ENCODE results near the gene PLXDC1. TPM values are rescaled to one million over a fixed set of nuclear protein-coding genes. Genes with fewer than 3 reads are reported as not detected.

Gene PLXDC1
- total and polyA plus RNA-seq, 2 of the 8 experiments (the other 6 are each of a cell fraction or from before 2014, with no cell fraction given) = 4.1 to 14.6 TPM

- ChIA-PET POLR2A (ENCODE audit: partially characterized antibody) (interaction anchor here (0.9 to 5.9 kb wide), 4 partner anchors 9 to 22 kb away, joined by 3 to 51 read pairs (median 8); no protein-coding TSS in a partner anchor), CTCF (ENCODE audit: partially characterized antibody) (interaction anchor here (1.0 to 4.1 kb wide), 11 partner anchors 10 to 272 kb away, joined by 3 to 23 read pairs (median 11); no protein-coding TSS in a partner anchor)
- Histone ChIP-seq H3K23me2 (ENCODE audit: low read depth, low read length) (peaks cover 11% of the 10 kb centered on the region), H2BK12ac (ENCODE audit: low read depth, low read length) (no peak overlapping the region), H3K14ac (ENCODE audit: insufficient read length) (no peak overlapping the region), H3K4me3 (ENCODE audit: extremely low read depth in 1 of 4, insufficient read depth in 2 of 4, low read depth in 3 of 4, low read length in 4 of 4) (peak overlapping the region; percentile 40 to 89 (median 62)), H4K5ac (ENCODE audit: insufficient read length, low read depth, low read length) (no peak overlapping the region), H2BK15ac (ENCODE audit: low read length) (no peak overlapping the region), H3K79me1 (ENCODE audit: low read depth, low read length) (peaks cover 21% of the 10 kb centered on the region), H2BK5ac (ENCODE audit: low read depth, low read length) (peak overlapping the region; percentile 57; the same call in 1 of the 2 replicates), H3K27me3 (replicated peaks in 1 of 4; ENCODE audit: control insufficient read depth in 3 of 4, extremely low read depth in 1 of 4, insufficient read depth in 3 of 4, low read length in 3 of 4) (no peaks in the 10 kb centered on the region), H3K23ac (ENCODE audit: insufficient read length) (no peak overlapping the region), H3K4ac (replicated peaks; ENCODE audit: insufficient read length, low read depth, low read length) (peak overlapping the region; percentile 73), H3K9me3 (ENCODE audit: insufficient read depth in 2 of 2, low read depth in 1 of 2, low read length in 1 of 2) (no peaks in the 10 kb centered on the region), H4K91ac (replicated peaks; ENCODE audit: insufficient read length, low read length) (no peak overlapping the region), H3K79me2 (ENCODE audit: control insufficient read depth in 1 of 2, insufficient read depth in 2 of 2, low read length in 2 of 2) (peaks cover 7 to 48% of the 10 kb centered on the region in 2 experiments), H2BK120ac (replicated peaks; ENCODE audit: low read depth, low read length) (no peak overlapping the region), H3K4me2 (ENCODE audit: insufficient read depth in 1 of 2, low read depth in 2 of 2, low read length in 2 of 2) (peak overlapping the region; percentile 80 to 82), H2AFZ (ENCODE audit: low read length) (no peak overlapping the region), H4K8ac (ENCODE audit: extremely low read depth, insufficient read depth, low read length) (no peak overlapping the region; the same call in 1 of the 2 replicates), H2AK5ac (ENCODE audit: low read depth, low read length) (no peak overlapping the region), H3K56ac (replicated peaks; ENCODE audit: insufficient read length, low read depth, low read length) (no peak overlapping the region), H3K9ac (replicated peaks in 1 of 4; ENCODE audit: extremely low read depth in 1 of 4, low read depth in 3 of 4, low read length in 3 of 4) (no peak overlapping the region), H4K20me1 (replicated peaks in 1 of 2; ENCODE audit: control insufficient read depth in 1 of 2, insufficient read depth in 2 of 2, low read length in 2 of 2) (peaks cover 2 to 25% of the 10 kb centered on the region in 2 experiments), H3K18ac (ENCODE audit: extremely low read depth, low read length) (0 out of 2 replicates have a peak overlapping the region, but pooled peaks have one; percentile 72), H2BK20ac (ENCODE audit: low read length) (0 out of 2 replicates have a peak overlapping the region, but pooled peaks have one; percentile 55), H3K27ac (ENCODE audit: low read depth, low read length) (no peak overlapping the region), H3K36me3 (ENCODE audit: control insufficient read depth in 2 of 4, insufficient read depth in 4 of 4, low read length in 3 of 4) (peaks cover 2 to 22% (median 15%) of the 10 kb centered on the region in 4 experiments; a peak in 7 of 8 replicates), H3K4me1 (replicated peaks in 1 of 4; ENCODE audit: control insufficient read depth in 3 of 4, insufficient read depth in 4 of 4, low read length in 3 of 4) (peaks cover 4 to 31% (median 23%) of the 10 kb centered on the region in 4 experiments)
- FAIRE-seq (no peak), DNase-seq (ENCODE audit: low read depth in 1 of 2, low spot score in 2 of 2) (no peak)
- 23% methylated on average over 6 of the region's 8 CpGs; no CpG with 5 or more reads in 1 of the 2 experiments for WGBS, 2 experiments (ENCODE audit: extremely low coverage in 1 of 2, insufficient coverage in 1 of 2, insufficient read length in 1 of 2, insufficient replicate concordance in 2 of 2, low coverage in 1 of 2, low lambda C conversion rate in 2 of 2, missing lambda C conversion rate in 1 of 2)
- TF ChIP-seq SIX5 (IDR thresholded peaks at IDR 0.05; ENCODE audit: low read depth, low read length) (no peak), CTCF (IDR thresholded peaks at IDR 0.05; ENCODE audit: control extremely low read depth in 1 of 3, insufficient read depth in 1 of 3, low read depth in 1 of 3, low read length in 3 of 3) (no peak), RBBP5 (IDR thresholded peaks at IDR 0.05; ENCODE audit: borderline replicate concordance, low read depth, low read length) (no peak), HDAC6 (IDR thresholded peaks at IDR 0.05; ENCODE audit: low read depth, low read length) (no peak), HDAC2 (IDR thresholded peaks at IDR 0.05; ENCODE audit: borderline replicate concordance in 1 of 2, low read depth in 2 of 2, low read length in 2 of 2) (no peak), GTF2F1 (IDR thresholded peaks at IDR 0.05; ENCODE audit: borderline replicate concordance, low read depth, low read length) (no peak), ATF3 (IDR thresholded peaks at IDR 0.05; ENCODE audit: insufficient read depth, low read depth, low read length) (no peak), SUZ12 (IDR thresholded peaks at IDR 0.05; ENCODE audit: low read length) (no peak)
These were observed 44.9 kb upstream of the PLXDC1 start for GRCh38 chr17:39196241-39196807.

All from H1 (cell line).